Hematopoietic multipotent progenitor cell treated with erythropoietin and hydrocortisone succinate and interleukin-3 and kit ligand, for 6 days (in vitro differentiated cells): ENCODE results near the gene HUS1.
"Not testable (repeated sequence)": the region's sequence is repeated elsewhere in the genome, so short reads cannot be mapped to it uniquely, and the experiment has no call there.

ENCODE experiments used
- DNase-seq: peaks from one replicate; pipeline ENCODE4 v3.0.0-alpha.2; 2015

Gene HUS1

DNA sequence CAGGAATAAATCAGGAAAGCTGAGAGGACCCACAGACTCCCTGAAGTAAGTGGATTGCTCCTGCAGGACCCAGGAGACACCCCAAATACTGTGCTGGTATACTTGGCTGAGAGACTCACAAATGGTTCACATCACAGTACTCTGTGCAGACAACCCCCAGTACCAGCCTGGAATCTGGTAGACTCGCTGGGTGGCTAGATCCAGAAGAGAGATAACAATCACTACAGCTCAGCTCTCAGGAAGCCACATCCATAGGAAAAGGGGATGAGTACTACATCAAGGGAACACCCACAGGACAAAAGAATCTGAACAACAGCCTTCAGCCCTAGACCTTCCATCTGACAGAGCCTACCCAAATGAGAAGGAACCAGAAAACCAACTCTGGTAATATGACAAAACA lies 62.9 kb downstream of the HUS1 start:
- not testable (repeated sequence) for DNase-seq

DNA sequence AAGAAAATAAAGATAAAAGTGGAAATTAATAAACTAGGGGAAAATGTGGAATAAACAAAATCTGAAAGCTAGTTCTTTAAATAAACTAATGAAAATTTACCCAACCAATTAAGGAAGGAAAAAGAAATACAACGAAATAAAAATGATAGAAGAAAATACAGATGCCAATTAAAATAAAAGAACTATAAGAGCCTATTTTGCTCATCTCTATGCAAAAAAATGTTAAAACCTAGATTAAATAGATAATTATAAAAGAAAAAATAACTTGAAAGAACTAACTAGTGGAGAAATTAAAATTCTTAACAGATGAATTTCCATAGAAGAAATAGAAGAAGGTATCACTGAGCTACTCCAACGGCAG lies 63.8 kb downstream of the HUS1 start:
- DNase-seq: no peak

DNA sequence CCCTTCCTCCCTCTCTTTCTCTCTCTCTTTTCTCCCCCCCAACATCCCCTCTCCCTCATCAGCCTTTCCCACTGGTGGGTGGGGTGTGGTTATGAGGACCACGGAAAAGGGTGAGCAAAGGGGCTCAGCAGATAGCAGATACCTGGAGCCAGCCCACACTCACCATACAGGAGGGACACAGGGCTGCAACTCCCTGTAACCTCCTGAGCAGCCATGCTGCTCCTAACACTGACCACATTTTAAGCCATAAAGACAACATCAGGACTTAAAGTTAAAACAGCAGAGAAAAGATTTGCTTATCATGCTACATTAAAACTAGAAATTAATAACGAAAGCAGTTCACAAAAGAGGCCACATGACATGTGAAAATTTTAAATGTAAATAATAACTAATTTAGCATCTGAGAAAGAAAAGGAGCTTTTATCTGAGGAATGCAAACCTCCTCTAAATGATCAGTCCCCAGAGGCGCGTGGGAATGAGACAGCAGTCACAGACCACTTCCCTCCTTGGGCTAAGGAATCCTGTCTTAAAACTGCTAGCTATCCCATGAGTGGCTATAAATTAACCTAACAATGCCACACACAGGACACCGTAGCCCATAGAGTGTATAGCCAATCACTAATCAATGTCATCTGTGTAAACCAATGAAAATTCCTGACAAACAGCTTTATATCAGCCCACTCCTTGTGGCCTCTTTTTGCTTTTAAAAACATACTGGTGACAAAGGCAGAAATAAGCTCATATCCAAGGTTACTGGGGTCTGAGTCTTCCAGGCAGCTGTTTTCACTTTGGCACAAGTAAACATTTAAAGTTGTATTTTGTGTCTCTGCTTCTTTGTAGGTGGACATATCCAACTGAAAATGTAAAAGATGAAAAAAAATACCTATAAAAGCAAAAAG lies 64.4 kb downstream of the HUS1 start:
- DNase-seq: no peak
